T1000 (cell line): ENCODE data around the gene DPM1.

Experiments
- DNase-seq: peaks from one replicate; lab custom pipeline; 2025; ENCODE audit warnings: mixed read lengths; lab: John Stamatoyannopoulos, UW

The DPM1 gene

GRCh38 chr20:50898475-50898874, 59.9 kb downstream of the DPM1 start:
- no peak for DNase-seq

GRCh38 chr20:50895111-50895830, 63.1 kb downstream of the DPM1 start:
- DNase-seq, result no peak

- no peak for DNase-seq
Measured at GRCh38 chr20:50893620-50894019, 64.7 kb downstream of the DPM1 start.

GRCh38 chr20:50892394-50892793, 65.9 kb downstream of the DPM1 start:
- DNase-seq, result no peak

- no peak for DNase-seq
Measured at GRCh38 chr20:50891138-50891537, 67.2 kb downstream of the DPM1 start.

GRCh38 chr20:50887576-50887975, 70.8 kb downstream of the DPM1 start:
- no peak for DNase-seq

GRCh38 chr20:50886184-50886790, 72.0 kb downstream of the DPM1 start:
- no peak for DNase-seq

- no peak for DNase-seq
Measured at GRCh38 chr20:50885781-50886180, 72.6 kb downstream of the DPM1 start.

GRCh38 chr20:50885068-50885467, 73.3 kb downstream of the DPM1 start:
- DNase-seq, result no peak
